Stimulated activated CD4-positive, alpha-beta T cell treated with anti-CD3 and anti-CD28 coated beads, Interleukin-2, amount 100 ng/mL, for 24 hours (primary cell): Measurements from ENCODE around the gene PARD6G.

ENCODE experiments used
- DNase-seq, 2 donors: peaks; one replicate each; pipeline ENCODE4 v3.0.0-alpha.2; 2020

The PARD6G gene

GRCh38 chr18:80187956-80188642 lies 59.2 kb downstream of the PARD6G start:
- DNase-seq = no peak

GRCh38 chr18:80185545-80185944 lies 61.8 kb downstream of the PARD6G start:
- no peak for DNase-seq

GRCh38 chr18:80184243-80184772 lies 63.0 kb downstream of the PARD6G start:
- no peak for DNase-seq

GRCh38 chr18:80183273-80184050 lies 63.9 kb downstream of the PARD6G start:
- DNase-seq = no peak

- DNase-seq = no peak
These were observed 64.5 kb downstream of the PARD6G start for GRCh38 chr18:80182855-80183254.

GRCh38 chr18:80181642-80182461 lies 65.5 kb downstream of the PARD6G start:
- DNase-seq = no peak

GRCh38 chr18:80180778-80181564 lies 66.3 kb downstream of the PARD6G start:
- no peak for DNase-seq

- DNase-seq = no peak
These were observed 67.3 kb downstream of the PARD6G start for GRCh38 chr18:80179857-80180558.

- no peak for DNase-seq
These were observed 68.1 kb downstream of the PARD6G start for GRCh38 chr18:80178935-80179818.

GRCh38 chr18:80177128-80177527 lies 70.2 kb downstream of the PARD6G start:
- no peak for DNase-seq

- no peak for DNase-seq
These were observed 70.8 kb downstream of the PARD6G start for GRCh38 chr18:80176334-80177073.

GRCh38 chr18:80175451-80176204 lies 71.7 kb downstream of the PARD6G start:
- DNase-seq = peak in 1 of 2 donors; percentile 27

GRCh38 chr18:80173060-80173459 lies 74.3 kb downstream of the PARD6G start:
- no peak for DNase-seq

GRCh38 chr18:80172056-80172455 lies 75.3 kb downstream of the PARD6G start:
- DNase-seq = no peak

GRCh38 chr18:80171054-80171872 lies 76.1 kb downstream of the PARD6G start:
- DNase-seq = peak; percentile 62 to 75

- no peak for DNase-seq
These were observed 76.8 kb downstream of the PARD6G start for GRCh38 chr18:80170395-80171053.

GRCh38 chr18:80169607-80170006 lies 77.7 kb downstream of the PARD6G start:
- DNase-seq = no peak

- no peak for DNase-seq
These were observed 78.3 kb downstream of the PARD6G start for GRCh38 chr18:80168982-80169381.
